Keratinocyte (primary cell): ENCODE data around the gene AJAP1. TPM values are rescaled to one million over a fixed set of nuclear protein-coding genes. Genes with fewer than 3 reads are reported as not detected.

Source experiments
- DNase-seq: peaks from one replicate; pipeline ENCODE4 v3.0.0-alpha.2; 2011; ENCODE audit warnings: low read depth, missing footprints, low spot score
- FAIRE-seq: peaks from 2 replicates; lab custom pipeline; 2011; peaks lifted over from hg19 to GRCh38; lab: Jason Lieb, UNC
- H2AFZ ChIP-seq: 2 replicates; pipeline ENCODE4 v1.6.0; 2012; ENCODE audit warnings: low read length, control low read depth, inconsistent platforms; ENCODE audit not compliant: control insufficient read depth
- H3K27ac ChIP-seq: 2 replicates; pipeline ENCODE4 v1.5.1; 2011; ENCODE audit warnings: low read length; ENCODE audit not compliant: control insufficient read depth, insufficient read depth
- H3K27me3 ChIP-seq: 3 replicates; pipeline ENCODE4 v1.6.0; 2011; ENCODE audit warnings: low read length; ENCODE audit not compliant: control insufficient read depth, insufficient read depth; ENCODE audit errors: extremely low read depth
- H3K36me3 ChIP-seq, 2 experiments: 2 replicates in 1 of 2; 3 replicates in 1 of 2; pipeline ENCODE4 v1.5.1; 2011; ENCODE audit warnings: low read length in 2 of 2, mild to moderate bottlenecking in 1 of 2; ENCODE audit not compliant: control insufficient read depth in 2 of 2, insufficient read depth in 2 of 2; ENCODE audit errors: extremely low read depth in 1 of 2
- H3K4me1 ChIP-seq: 3 replicates; pipeline ENCODE4 v1.5.1; 2011; ENCODE audit warnings: low read length; ENCODE audit not compliant: control insufficient read depth, insufficient read depth; ENCODE audit errors: extremely low read depth
- H3K4me2 ChIP-seq: 3 replicates; pipeline ENCODE4 v1.6.0; 2011; ENCODE audit warnings: low read depth, low read length; ENCODE audit not compliant: control insufficient read depth, insufficient read depth; ENCODE audit errors: extremely low read depth
- H3K4me3 ChIP-seq, 3 experiments: fragments of 200-600 bp in 1 of 3; sonication (generic) in 1 of 3; 2 replicates in 2 of 3; 3 replicates in 1 of 3; pipeline ENCODE4 v1.5.1; 2011 to 2016; ENCODE audit warnings: low read length in 3 of 3, mild to moderate bottlenecking in 3 of 3, control low read depth in 2 of 3, inconsistent platforms in 1 of 3, low read depth in 1 of 3, mixed read lengths in 1 of 3, mixed run types in 1 of 3, moderate library complexity in 1 of 3; ENCODE audit not compliant: control insufficient read depth in 2 of 3, insufficient read depth in 2 of 3; ENCODE audit errors: extremely low read depth in 1 of 3
- H3K79me2 ChIP-seq: 2 replicates; pipeline ENCODE4 v1.6.0; 2012; ENCODE audit warnings: low read length; ENCODE audit not compliant: control insufficient read depth, insufficient read depth
- H3K9ac ChIP-seq: 3 replicates; pipeline ENCODE4 v1.6.0; 2011; ENCODE audit warnings: low read length; ENCODE audit not compliant: control insufficient read depth, insufficient read depth; ENCODE audit errors: extremely low read depth
- H3K9me1 ChIP-seq: 3 replicates; pipeline ENCODE4 v1.6.0; 2011; ENCODE audit warnings: low read length; ENCODE audit not compliant: control insufficient read depth, insufficient read depth; ENCODE audit errors: extremely low read depth
- H3K9me3 ChIP-seq: 2 replicates; pipeline ENCODE4 v1.5.1; 2012; ENCODE audit warnings: low read depth, low read length; ENCODE audit not compliant: control insufficient read depth
- H4K20me1 ChIP-seq: 3 replicates; pipeline ENCODE4 v1.6.0; 2011; ENCODE audit warnings: low read length; ENCODE audit not compliant: control insufficient read depth, insufficient read depth; ENCODE audit errors: extremely low read depth
- EZH2 ChIP-seq: IDR thresholded peaks from one replicate; pipeline ENCODE4 v1.6.1; 2012; ENCODE audit warnings: inconsistent platforms, mild to moderate bottlenecking, low read length, moderate library complexity
- dilution Hi-C: fragments of 300-500 bp; cut with MboI; formaldehyde crosslinking; loops from one replicate; pipeline ENCODE4 v1.7.0; 2020; ENCODE audit warnings: low sequenced_read_pairs; ENCODE audit not compliant: extremely low pct_ligation_motif_present
- polyA plus RNA-seq, 5 experiments: library from polyadenylated mRNA; depleted of rRNA in 3 of 5; stranded (reverse) in 3 of 5; stranded (forward) in 1 of 5; unstranded in 1 of 5; fragments of >200 nt; gene quantifications; 1 replicate in 1 of 5; 2 replicates in 3 of 5; 3 replicates in 1 of 5; pipeline versions ENCODE4 v1.2.1 to v1.2.3, GENCODE V29; 2011 to 2012; ENCODE audit warnings: missing spikeins in 2 of 5, low read depth in 1 of 5, low replicate concordance in 1 of 5
- TF ChIP-seq, protein P1 (sequence below), 3 experiments: IDR thresholded peaks in 1 of 3; conservative IDR thresholded peaks in 1 of 3; optimal IDR thresholded peaks in 1 of 3; 2 replicates in 2 of 3; 3 replicates in 1 of 3; pipeline versions ENCODE3 to v1.5.1; 2011; ENCODE audit warnings: low read length in 3 of 3, mild to moderate bottlenecking in 3 of 3, moderate library complexity in 2 of 3, control low read depth in 1 of 3, inconsistent platforms in 1 of 3; ENCODE audit not compliant: insufficient read depth in 2 of 3; ENCODE audit errors: extremely low read depth in 1 of 3

The AJAP1 gene
- polyA plus RNA-seq, 1 donor (not counting 4 experiments of a cell fraction or from before 2014, with no cell fraction given), result 2.2 TPM

DNA sequence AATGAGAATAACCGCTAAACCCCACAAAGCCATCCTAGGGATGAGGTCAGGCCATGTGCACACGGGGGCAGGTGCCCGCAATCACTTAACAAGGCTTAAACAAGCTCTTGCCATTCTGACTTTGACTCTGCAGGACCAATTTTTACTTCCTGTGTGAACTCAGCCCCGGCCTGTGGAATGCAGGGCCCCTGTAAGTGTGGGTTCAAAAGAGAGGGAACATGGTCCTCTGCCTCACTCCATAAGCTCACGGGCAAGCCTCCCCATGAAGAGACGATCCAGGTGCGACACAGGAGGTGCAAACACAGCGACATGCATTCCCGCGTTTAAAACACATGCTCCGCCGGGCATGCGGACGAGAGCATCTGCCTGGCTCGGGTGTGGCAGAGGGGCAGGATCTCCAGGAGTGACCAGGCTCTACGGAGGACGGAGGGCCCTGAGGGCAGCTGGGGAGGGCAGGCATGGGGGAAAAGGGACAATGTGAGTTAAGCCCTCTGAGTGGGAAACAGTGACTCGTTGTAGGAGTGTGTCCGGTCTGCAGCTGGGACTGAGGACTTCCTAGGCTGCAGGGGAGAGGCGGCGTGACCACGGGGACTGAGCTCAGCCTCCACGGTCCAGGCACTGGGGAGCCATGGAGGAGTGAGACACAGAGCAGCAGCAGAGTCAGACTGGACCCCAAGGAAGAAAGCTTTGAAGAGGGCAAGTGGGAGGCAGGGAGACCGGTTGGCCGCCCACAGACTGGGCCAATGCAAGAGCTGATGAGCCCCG lies 40.6 kb upstream of the AJAP1 start:
- Histone ChIP-seq H2AFZ (no peak overlapping the region), H3K9me1 (no peaks in the 10 kb centered on the region), H3K9me3 (peaks cover 2% of the 10 kb centered on the region), H4K20me1 (no peaks in the 10 kb centered on the region), H3K9ac (no peak overlapping the region), H3K27me3 (no peaks in the 10 kb centered on the region), H3K4me3 (no peak overlapping the region), H3K4me2 (no peak overlapping the region), H3K36me3 (no peaks in the 10 kb centered on the region), H3K27ac (no peak overlapping the region), H3K79me2 (no peaks in the 10 kb centered on the region), H3K4me1 (no peaks in the 10 kb centered on the region)
- TF ChIP-seq, protein P1, sequence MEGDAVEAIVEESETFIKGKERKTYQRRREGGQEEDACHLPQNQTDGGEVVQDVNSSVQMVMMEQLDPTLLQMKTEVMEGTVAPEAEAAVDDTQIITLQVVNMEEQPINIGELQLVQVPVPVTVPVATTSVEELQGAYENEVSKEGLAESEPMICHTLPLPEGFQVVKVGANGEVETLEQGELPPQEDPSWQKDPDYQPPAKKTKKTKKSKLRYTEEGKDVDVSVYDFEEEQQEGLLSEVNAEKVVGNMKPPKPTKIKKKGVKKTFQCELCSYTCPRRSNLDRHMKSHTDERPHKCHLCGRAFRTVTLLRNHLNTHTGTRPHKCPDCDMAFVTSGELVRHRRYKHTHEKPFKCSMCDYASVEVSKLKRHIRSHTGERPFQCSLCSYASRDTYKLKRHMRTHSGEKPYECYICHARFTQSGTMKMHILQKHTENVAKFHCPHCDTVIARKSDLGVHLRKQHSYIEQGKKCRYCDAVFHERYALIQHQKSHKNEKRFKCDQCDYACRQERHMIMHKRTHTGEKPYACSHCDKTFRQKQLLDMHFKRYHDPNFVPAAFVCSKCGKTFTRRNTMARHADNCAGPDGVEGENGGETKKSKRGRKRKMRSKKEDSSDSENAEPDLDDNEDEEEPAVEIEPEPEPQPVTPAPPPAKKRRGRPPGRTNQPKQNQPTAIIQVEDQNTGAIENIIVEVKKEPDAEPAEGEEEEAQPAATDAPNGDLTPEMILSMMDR (optimal IDR thresholded peaks at IDR 0.05 in 1 of 3, IDR thresholded peaks at IDR 0.05 in 1 of 3, conservative IDR thresholded peaks at IDR 0.05 in 1 of 3; ENCODE audit: extremely low read depth in 1 of 3, insufficient read depth in 2 of 3, low read length in 3 of 3), result no peak
- no peak for TF ChIP-seq EZH2
- DNase-seq (no peak), FAIRE-seq (no peak)
- dilution Hi-C loops, result no loop called here

DNA sequence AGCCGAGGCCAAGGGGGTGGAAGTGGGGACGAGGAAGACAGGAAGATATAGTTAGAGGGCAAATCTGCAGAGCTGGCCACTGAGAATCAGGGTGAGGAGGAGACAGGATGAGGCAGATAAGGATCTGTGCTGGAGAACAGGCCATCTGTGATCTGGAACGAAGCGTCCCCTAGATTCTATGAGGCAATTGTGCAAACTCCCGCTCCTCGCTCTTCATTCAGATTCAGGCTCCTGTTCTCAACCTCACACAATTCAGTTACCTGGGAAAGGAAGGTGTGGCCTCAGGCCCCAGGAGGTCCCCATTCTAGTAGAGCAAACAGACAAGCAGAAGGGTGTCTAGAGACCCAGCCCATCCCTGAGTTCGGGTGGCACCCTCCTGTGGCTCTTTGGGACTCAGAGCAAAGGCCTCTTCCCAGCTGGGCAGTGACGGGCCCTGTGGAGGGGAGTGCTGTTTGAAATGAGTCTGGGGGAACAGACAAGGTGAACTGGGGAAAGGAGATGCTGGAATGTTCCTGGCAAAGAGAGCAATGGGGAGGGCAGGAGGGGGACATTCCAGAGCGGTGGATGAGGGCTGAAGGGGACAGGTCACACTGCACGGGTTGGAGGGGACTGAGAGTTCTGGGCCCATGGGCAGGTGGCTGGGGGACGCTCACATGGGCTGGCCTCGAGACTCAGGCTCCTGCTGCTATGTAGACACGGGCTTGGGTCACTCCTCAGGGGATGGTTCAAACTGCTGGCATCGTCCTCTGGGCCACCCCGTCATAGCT lies 39.9 kb upstream of the AJAP1 start:
- Histone ChIP-seq H3K4me2 (no peak overlapping the region), H3K9me3 (peaks cover 2% of the 10 kb centered on the region), H3K27me3 (no peaks in the 10 kb centered on the region), H4K20me1 (no peaks in the 10 kb centered on the region), H2AFZ (no peak overlapping the region), H3K27ac (no peak overlapping the region), H3K4me1 (no peaks in the 10 kb centered on the region), H3K79me2 (no peaks in the 10 kb centered on the region), H3K9me1 (no peaks in the 10 kb centered on the region), H3K9ac (no peak overlapping the region), H3K36me3 (no peaks in the 10 kb centered on the region), H3K4me3 (no peak overlapping the region)
- no peak for FAIRE-seq
- dilution Hi-C loops, result no loop called here
- TF ChIP-seq EZH2, result no peak
- TF ChIP-seq, protein P1 (optimal IDR thresholded peaks at IDR 0.05 in 1 of 3, IDR thresholded peaks at IDR 0.05 in 1 of 3, conservative IDR thresholded peaks at IDR 0.05 in 1 of 3; ENCODE audit: extremely low read depth in 1 of 3, insufficient read depth in 2 of 3, low read length in 3 of 3), result no peak
- no peak for DNase-seq
